Mesenchymal stem cell (in vitro differentiated cells and primary cell): ENCODE data around the gene CIT.
"Not testable (repeated sequence)": the region's sequence is repeated elsewhere in the genome, so short reads cannot be mapped to it uniquely, and the experiment has no call there.

Experiments
- DNase-seq: peaks from one replicate; pipeline ENCODE4 v3.0.0-alpha.2; 2013
- H2AFZ ChIP-seq: one replicate; pipeline ENCODE4 v1.6.1; 2013; ENCODE audit warnings: low read depth, mild to moderate bottlenecking, control low read depth, inconsistent platforms, low read length, moderate library complexity
- H2AK5ac ChIP-seq: 2 replicates; pipeline ENCODE4 v1.6.1; 2013; ENCODE audit warnings: low read length, moderate library complexity, mild to moderate bottlenecking, inconsistent platforms; ENCODE audit not compliant: severe bottlenecking
- H2BK120ac ChIP-seq: one replicate; pipeline ENCODE4 v1.6.1; 2013; ENCODE audit warnings: low read depth, mild to moderate bottlenecking, inconsistent platforms, low read length, moderate library complexity
- H2BK12ac ChIP-seq, 2 experiments: one replicate each; pipeline ENCODE4 v1.6.1; 2013; ENCODE audit warnings: inconsistent platforms in 2 of 2, low read length in 2 of 2, mild to moderate bottlenecking in 2 of 2, moderate library complexity in 2 of 2, control low read depth in 1 of 2
- H2BK15ac ChIP-seq: one replicate; pipeline ENCODE4 v1.6.1; 2013; ENCODE audit warnings: mild to moderate bottlenecking, low read depth, inconsistent platforms; ENCODE audit not compliant: poor library complexity, severe bottlenecking
- H2BK5ac ChIP-seq: 2 replicates; pipeline ENCODE4 v1.6.1; 2013; ENCODE audit warnings: low read depth, mild to moderate bottlenecking, low read length, control low read depth, inconsistent platforms; ENCODE audit not compliant: poor library complexity, severe bottlenecking
- H3K14ac ChIP-seq, 2 experiments: one replicate each; pipeline ENCODE4 v1.6.1; 2013; ENCODE audit warnings: inconsistent platforms in 2 of 2, low read length in 2 of 2, control low read depth in 1 of 2, mild to moderate bottlenecking in 1 of 2, moderate library complexity in 1 of 2
- H3K18ac ChIP-seq, 2 experiments: one replicate each; pipeline ENCODE4 v1.6.1; 2013; ENCODE audit warnings: inconsistent platforms in 2 of 2, low read length in 2 of 2, control low read depth in 1 of 2, low read depth in 1 of 2, mild to moderate bottlenecking in 1 of 2
- H3K23ac ChIP-seq, 2 experiments: one replicate each; pipeline ENCODE4 v1.6.1; 2013; ENCODE audit warnings: inconsistent platforms in 2 of 2, low read length in 2 of 2, mild to moderate bottlenecking in 2 of 2, moderate library complexity in 2 of 2, control low read depth in 1 of 2
- H3K27ac ChIP-seq: 2 replicates; pipeline ENCODE4 v1.5.1; 2013; ENCODE audit warnings: mild to moderate bottlenecking, moderate library complexity, low read length, control low read depth, inconsistent platforms; ENCODE audit not compliant: poor library complexity, severe bottlenecking
- H3K27me3 ChIP-seq, 2 experiments: 2 replicates each; pipeline versions ENCODE4 v1.6.1 to v1.7.0; 2013; ENCODE audit warnings: low read length in 2 of 2, mild to moderate bottlenecking in 2 of 2, moderate library complexity in 2 of 2, control low read depth in 1 of 2, inconsistent platforms in 1 of 2; ENCODE audit not compliant: control insufficient read depth in 1 of 2, insufficient read depth in 1 of 2
- H3K36me3 ChIP-seq, 2 experiments: 2 replicates each; pipeline versions ENCODE4 v1.6.1 to v1.7.0; 2013; ENCODE audit warnings: low read length in 2 of 2, control low read depth in 1 of 2, inconsistent platforms in 1 of 2, low read depth in 1 of 2, mild to moderate bottlenecking in 1 of 2; ENCODE audit not compliant: insufficient read depth in 2 of 2, control insufficient read depth in 1 of 2
- H3K4ac ChIP-seq, 2 experiments: one replicate each; pipeline ENCODE4 v1.6.1; 2013; ENCODE audit warnings: inconsistent platforms in 2 of 2, low read length in 2 of 2, mild to moderate bottlenecking in 2 of 2, moderate library complexity in 2 of 2, control low read depth in 1 of 2, low read depth in 1 of 2
- H3K4me1 ChIP-seq: 2 replicates; pipeline ENCODE4 v1.6.1; 2013; ENCODE audit warnings: low read depth, low read length, control low read depth; ENCODE audit not compliant: control insufficient read depth, insufficient read depth
- H3K4me2 ChIP-seq: 2 replicates; pipeline ENCODE4 v1.6.1; 2013; ENCODE audit warnings: low read length, mild to moderate bottlenecking, inconsistent platforms; ENCODE audit not compliant: poor library complexity, severe bottlenecking
- H3K4me3 ChIP-seq, 2 experiments: 2 replicates each; pipeline versions ENCODE4 v1.5.1 to v1.7.0; 2013; ENCODE audit warnings: low read length in 2 of 2, mild to moderate bottlenecking in 2 of 2, control low read depth in 1 of 2, low read depth in 1 of 2; ENCODE audit not compliant: insufficient read depth in 1 of 2
- H3K79me1 ChIP-seq: replicated peaks from 2 replicates; pipeline ENCODE4 v1.6.1; 2013; ENCODE audit warnings: mild to moderate bottlenecking, control low read depth, low read length, inconsistent platforms; ENCODE audit not compliant: poor library complexity, severe bottlenecking
- H3K9ac ChIP-seq: 2 replicates; pipeline ENCODE4 v1.7.0; 2013; ENCODE audit warnings: mild to moderate bottlenecking, low read length, moderate library complexity
- H3K9me3 ChIP-seq: 2 replicates; pipeline ENCODE4 v1.7.0; 2013; ENCODE audit warnings: mild to moderate bottlenecking, low read length; ENCODE audit not compliant: control insufficient read depth
- H4K8ac ChIP-seq: one replicate; pipeline ENCODE4 v1.6.1; 2013; ENCODE audit warnings: inconsistent platforms, mild to moderate bottlenecking, low read length, moderate library complexity
- H4K91ac ChIP-seq: one replicate; pipeline ENCODE4 v1.6.1; 2013; ENCODE audit warnings: mild to moderate bottlenecking, low read length, inconsistent platforms
- WGBS: methylation state at CpG from one replicate; pipeline ENCODE4 v1.1.7; 2013; ENCODE audit warnings: mixed read lengths; 5-methylcytosine and 5-hydroxymethylcytosine counted together

CIT gene

GRCh38 chr12:119892611-119893010 is 15.5 kb upstream of the CIT start:
- not testable (repeated sequence) for H2AFZ ChIP-seq, H3K23ac ChIP-seq, H3K9me3 ChIP-seq, H3K14ac ChIP-seq, H3K4me1 ChIP-seq, H2BK5ac ChIP-seq, H2BK120ac ChIP-seq, H3K36me3 ChIP-seq, H2BK12ac ChIP-seq, H4K8ac ChIP-seq, H4K91ac ChIP-seq, H3K4ac ChIP-seq, H3K9ac ChIP-seq, DNase-seq, H3K4me2 ChIP-seq, H3K79me1 ChIP-seq, H3K4me3 ChIP-seq, H3K18ac ChIP-seq, H3K27ac ChIP-seq, H2BK15ac ChIP-seq, H3K27me3 ChIP-seq, H2AK5ac ChIP-seq
- WGBS = 60% methylated on average over 1 of the region's 1 CpG

DNA sequence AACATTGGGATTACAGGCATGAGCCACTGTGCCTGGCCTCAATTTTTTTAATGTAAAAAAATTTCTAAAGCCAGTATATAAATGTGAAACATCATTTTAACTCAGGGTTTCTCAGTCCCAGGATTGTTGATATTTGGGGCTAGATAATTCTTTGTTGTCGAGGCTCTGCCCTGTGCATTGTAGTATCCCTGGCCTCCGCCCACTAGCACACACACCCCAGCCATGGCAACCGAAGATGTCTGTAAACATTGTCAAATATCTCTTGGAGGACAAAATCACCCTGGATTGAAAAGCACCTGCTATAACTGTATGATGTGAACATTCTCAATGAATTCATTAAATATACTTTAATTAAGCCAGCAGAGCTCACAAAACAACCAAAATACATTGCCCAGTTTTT is 8.4 kb upstream of the CIT start:
- Histone ChIP-seq H3K9me3 (no peaks in the 10 kb centered on the region), H3K9ac (no peak overlapping the region), H3K4me1 (no peaks in the 10 kb centered on the region), H3K18ac (no peak overlapping the region), H3K4me2 (no peak overlapping the region), H3K36me3 (no peaks in the 10 kb centered on the region), H2BK15ac (no peak overlapping the region), H3K4ac (no peak overlapping the region), H3K79me1 (no peaks in the 10 kb centered on the region), H2BK5ac (no peak overlapping the region), H4K8ac (no peak overlapping the region), H2BK120ac (no peak overlapping the region), H3K14ac (no peak overlapping the region), H3K27ac (no peak overlapping the region), H3K23ac (no peak overlapping the region), H4K91ac (no peak overlapping the region), H2AK5ac (no peak overlapping the region), H3K4me3 (no peak overlapping the region), H2BK12ac (no peak overlapping the region), H3K27me3 (no peaks in the 10 kb centered on the region), H2AFZ (no peak overlapping the region)
- WGBS = 100% methylated on average over 1 of the region's 3 CpGs
- DNase-seq = no peak

GRCh38 chr12:119883791-119884190 is 6.7 kb upstream of the CIT start:
- not testable (repeated sequence) for H3K14ac ChIP-seq, H3K36me3 ChIP-seq, H2BK15ac ChIP-seq, H2AFZ ChIP-seq, H3K23ac ChIP-seq, DNase-seq, H3K9me3 ChIP-seq, H3K4ac ChIP-seq, H3K4me3 ChIP-seq, H4K8ac ChIP-seq, H3K4me2 ChIP-seq, H3K79me1 ChIP-seq, H3K4me1 ChIP-seq, H2AK5ac ChIP-seq, H3K9ac ChIP-seq, H3K18ac ChIP-seq, H3K27ac ChIP-seq, H3K27me3 ChIP-seq, H4K91ac ChIP-seq, H2BK5ac ChIP-seq, H2BK120ac ChIP-seq, H2BK12ac ChIP-seq
- 71% methylated on average over 4 of the region's 4 CpGs for WGBS

DNA sequence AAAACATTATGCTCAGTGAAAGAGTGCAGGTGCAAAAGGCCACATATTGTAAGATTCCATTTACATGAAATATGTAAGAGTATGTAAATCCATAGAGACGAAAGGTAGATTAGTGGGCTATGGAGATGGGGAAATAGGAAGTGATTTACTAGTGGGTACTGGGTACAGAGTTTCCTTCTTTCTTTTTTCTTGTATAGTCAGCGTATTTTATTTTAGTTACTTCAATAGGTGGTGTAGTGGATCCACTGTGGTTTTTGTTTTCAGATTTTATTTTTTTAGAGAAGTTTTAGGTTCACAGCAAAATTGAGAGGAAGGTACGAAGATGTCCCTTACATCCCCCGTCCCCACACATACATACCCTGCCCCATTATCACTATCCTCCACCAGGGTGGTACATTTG is 6.1 kb upstream of the CIT start:
- 93% methylated on average over 1 of the region's 4 CpGs for WGBS
- no peak for DNase-seq
- H4K91ac ChIP-seq = no peak overlapping the region
- H3K23ac ChIP-seq = no peak overlapping the region
- no peak overlapping the region for H2BK5ac ChIP-seq
- no peaks in the 10 kb centered on the region for H3K79me1 ChIP-seq
- H3K4me1 ChIP-seq = no peaks in the 10 kb centered on the region
- no peak overlapping the region for H2AFZ ChIP-seq
- H3K4ac ChIP-seq = no peak overlapping the region
- H3K27ac ChIP-seq = no peak overlapping the region
- H3K14ac ChIP-seq = no peak overlapping the region
- H2BK15ac ChIP-seq = no peak overlapping the region
- no peaks in the 10 kb centered on the region for H3K36me3 ChIP-seq
- no peak overlapping the region for H3K4me3 ChIP-seq
- no peak overlapping the region for H3K18ac ChIP-seq
- H2BK12ac ChIP-seq = no peak overlapping the region
- H3K9ac ChIP-seq = no peak overlapping the region
- H3K9me3 ChIP-seq = no peaks in the 10 kb centered on the region
- H3K27me3 ChIP-seq = no peaks in the 10 kb centered on the region
- no peak overlapping the region for H2AK5ac ChIP-seq
- H4K8ac ChIP-seq = no peak overlapping the region
- no peak overlapping the region for H3K4me2 ChIP-seq
- no peak overlapping the region for H2BK120ac ChIP-seq
